HCT116 (cell line): ENCODE data around the gene AKT3. TPM values are rescaled to one million over a fixed set of nuclear protein-coding genes. Genes with fewer than 3 reads are reported as not detected.

ENCODE experiments used
- ATAC-seq: fragments of 200-7000 bp; cut with Tn5 transposase; 2 replicates; pipeline ENCODE4 v1.9.1; 2020; ENCODE audit warnings: mild to moderate bottlenecking, moderate library complexity
- BruUV-seq: library from RNA; stranded (reverse); fragments of 400-500 nt; replicated peaks from 2 replicates; lab custom pipeline; 2021; lab: Mats Ljungman, UMichigan
- CTCF ChIA-PET: fragments of 300-600 bp; sonication (Branson Sonifier 250); formaldehyde crosslinking; loops from one replicate; lab custom pipeline; 2021; ENCODE audit warnings: antibody characterized with exemption; lab: Charles Lee
- POLR2A ChIA-PET: fragments of 300-600, 350-600 bp; sonication (Branson Sonifier 250); formaldehyde crosslinking; loops from one replicate; lab custom pipeline; 2021; ENCODE audit warnings: antibody characterized with exemption; lab: Charles Lee
- RAD21 ChIA-PET, 2 experiments: fragments of 300-600 bp; sonication (Branson Sonifier 250); formaldehyde crosslinking; loops; one replicate each; lab custom pipeline; 2023; ENCODE audit warnings: low total read pairs in 2 of 2; ENCODE audit not compliant: uncharacterized antibody in 2 of 2, unreplicated experiment in 2 of 2, low non-redundant PET in 1 of 2; lab: Charles Lee
- DNase-seq: peaks from one replicate; pipeline ENCODE4 v3.0.0-alpha.2; 2010; ENCODE audit warnings: low read depth, low spot score
- H2AFZ ChIP-seq: fragments of 200-600 bp; shearing (Covaris generic), sonication (generic); 2 replicates; pipeline ENCODE4 v1.6.1; 2017; ENCODE audit warnings: low read depth, mixed run types, mixed read lengths, antibody characterized with exemption, low read length; ENCODE audit not compliant: poor library complexity, severe bottlenecking
- H3K27ac ChIP-seq: 2 replicates; pipeline ENCODE4 v1.5.1; 2012; ENCODE audit warnings: low read depth, low read length
- H3K27me3 ChIP-seq: fragments of 200-600 bp; sonication (generic); 2 replicates; pipeline ENCODE4 v1.6.1; 2016; ENCODE audit warnings: mixed run types, low read length, mixed read lengths; ENCODE audit not compliant: insufficient read depth
- H3K36me3 ChIP-seq, 2 experiments: fragments of 200-500 bp in 1 of 2; fragments of 200-600 bp in 1 of 2; sonication (Bioruptor generic) in 1 of 2; sonication (generic) in 1 of 2; 2 replicates each; pipeline versions ENCODE4 v1.5.1 to v1.6.1; 2014 to 2016; ENCODE audit warnings: low read length in 2 of 2, inconsistent platforms in 1 of 2, mixed read lengths in 1 of 2, mixed run types in 1 of 2; ENCODE audit not compliant: insufficient read depth in 2 of 2, control insufficient read depth in 1 of 2
- H3K4me1 ChIP-seq, 2 experiments: fragments of 200-600 bp in 1 of 2; sonication (generic) in 1 of 2; 2 replicates each; pipeline versions ENCODE4 v1.5.1 to v1.6.1; 2012 to 2017; ENCODE audit warnings: low read length in 2 of 2, inconsistent platforms in 1 of 2, mild to moderate bottlenecking in 1 of 2, mixed read lengths in 1 of 2, mixed run types in 1 of 2, moderate library complexity in 1 of 2; ENCODE audit not compliant: insufficient read depth in 2 of 2, control insufficient read depth in 1 of 2
- H3K4me2 ChIP-seq: fragments of 200-600 bp; sonication (generic); 2 replicates; pipeline ENCODE4 v1.6.1; 2017; ENCODE audit warnings: mixed run types, low read length, mixed read lengths
- H3K4me3 ChIP-seq, 2 experiments: fragments of 200-600 bp in 1 of 2; sonication (generic) in 1 of 2; replicated peaks in 1 of 2; 2 replicates each; pipeline ENCODE4 v1.5.1; 2011 to 2016; ENCODE audit warnings: low read length in 2 of 2, control low read depth in 1 of 2, low read depth in 1 of 2, mild to moderate bottlenecking in 1 of 2, mixed read lengths in 1 of 2, mixed run types in 1 of 2
- H3K79me2 ChIP-seq: fragments of 200-600 bp; sonication (generic); 2 replicates; pipeline ENCODE4 v1.6.1; 2017; ENCODE audit warnings: mild to moderate bottlenecking, mixed run types, low read length, moderate library complexity, mixed read lengths; ENCODE audit not compliant: insufficient read depth
- H3K9ac ChIP-seq: fragments of 200-600 bp; sonication (generic); 2 replicates; pipeline ENCODE4 v1.6.1; 2016; ENCODE audit warnings: low read length, mixed read lengths
- H3K9me2 ChIP-seq: fragments of 200-600 bp; sonication (generic), shearing (Covaris generic); 2 replicates; pipeline ENCODE4 v1.6.1; 2017; ENCODE audit warnings: mixed run types, mild to moderate bottlenecking, moderate library complexity; ENCODE audit not compliant: insufficient read depth
- H3K9me3 ChIP-seq, 2 experiments: fragments of 200-500 bp in 1 of 2; fragments of 200-600 bp in 1 of 2; sonication (Bioruptor generic) in 1 of 2; sonication (generic) in 1 of 2; 2 replicates each; pipeline ENCODE4 v1.6.1; 2014 to 2017; ENCODE audit warnings: low read length in 2 of 2, mixed read lengths in 2 of 2, inconsistent platforms in 1 of 2, low read depth in 1 of 2, mild to moderate bottlenecking in 1 of 2, mixed run types in 1 of 2, moderate library complexity in 1 of 2; ENCODE audit not compliant: control insufficient read depth in 1 of 2, insufficient read depth in 1 of 2
- H4K20me1 ChIP-seq: fragments of 200-600 bp; sonication (generic), shearing (Covaris generic); 2 replicates; pipeline ENCODE4 v1.6.1; 2017; ENCODE audit warnings: mixed run types, mild to moderate bottlenecking, moderate library complexity; ENCODE audit not compliant: insufficient read depth
- ATF3 ChIP-seq: IDR thresholded peaks from 2 replicates; pipeline ENCODE4 v1.6.1; 2012
- CBX3 ChIP-seq: IDR thresholded peaks from 2 replicates; pipeline ENCODE4 v1.6.1; 2012; ENCODE audit warnings: low read depth
- CEBPB ChIP-seq: IDR thresholded peaks from 2 replicates; pipeline ENCODE4 v1.6.1; 2012; ENCODE audit warnings: low read depth
- EGR1 ChIP-seq: IDR thresholded peaks from 2 replicates; pipeline ENCODE4 v1.6.1; 2012; ENCODE audit warnings: low read depth
- ELF1 ChIP-seq: IDR thresholded peaks from 2 replicates; pipeline ENCODE4 v1.6.1; 2012; ENCODE audit warnings: low read depth, borderline replicate concordance
- EZH2 ChIP-seq: fragments of 200-600 bp; sonication (generic); IDR thresholded peaks from 2 replicates; pipeline ENCODE4 v1.6.1; 2017; ENCODE audit warnings: antibody characterized with exemption, mixed run types
- EZH2phosphoT487 ChIP-seq: fragments of 200-600 bp; IDR thresholded peaks from 2 replicates; pipeline ENCODE4 v1.6.1; 2018; ENCODE audit warnings: antibody characterized with exemption, borderline replicate concordance
- FOSL1 ChIP-seq: IDR thresholded peaks from 2 replicates; pipeline ENCODE4 v1.6.1; 2012; ENCODE audit warnings: low read depth
- JUND ChIP-seq: IDR thresholded peaks from 2 replicates; pipeline ENCODE4 v1.6.1; 2012
- POLR2A ChIP-seq: IDR thresholded peaks from 2 replicates; pipeline ENCODE4 v1.7.0; 2011; ENCODE audit warnings: borderline replicate concordance; ENCODE audit not compliant: insufficient read depth, insufficient read length; ENCODE audit errors: extremely low read depth
- POLR2AphosphoS5 ChIP-seq: IDR thresholded peaks from 2 replicates; pipeline ENCODE4 v1.6.1; 2011; ENCODE audit warnings: mild to moderate bottlenecking, low read depth, low read length, moderate library complexity
- RAD21 ChIP-seq: IDR thresholded peaks from 2 replicates; pipeline ENCODE4 v1.6.1; 2012; ENCODE audit warnings: low read depth, mild to moderate bottlenecking
- SIN3A ChIP-seq: IDR thresholded peaks from 2 replicates; pipeline ENCODE4 v1.6.1; 2012; ENCODE audit warnings: low read depth
- TCF7L2 ChIP-seq: IDR thresholded peaks from 2 replicates; pipeline ENCODE4 v1.7.0; 2011; ENCODE audit warnings: borderline replicate concordance, inconsistent platforms; ENCODE audit not compliant: insufficient read depth, insufficient read length; ENCODE audit errors: extremely low read depth
- YY1 ChIP-seq: IDR thresholded peaks from 2 replicates; pipeline ENCODE4 v1.6.1; 2011; ENCODE audit warnings: low read length, low read depth, moderate library complexity, mild to moderate bottlenecking; ENCODE audit not compliant: insufficient replicate concordance; ENCODE audit errors: extremely low read depth
- ZFX ChIP-seq: fragments of 450-650 bp; IDR thresholded peaks from 2 replicates; pipeline ENCODE4 v1.6.1; 2017
- ZNF274 ChIP-seq: fragments of 200-500 bp; sonication (Bioruptor generic); IDR thresholded peaks from 2 replicates; pipeline ENCODE4 v1.6.1; 2014; ENCODE audit warnings: mild to moderate bottlenecking, low read depth, low read length, inconsistent platforms
- intact Hi-C: fragments of 100-400 bp; cut with micrococcal nuclease; formaldehyde crosslinking; loops from 2 replicates; pipeline ENCODE4 v1.10.0; 2022
- total RNA-seq: library from RNA; stranded (reverse); gene quantifications from one replicate; pipeline ENCODE4 v1.2.1, GENCODE V29; 2021; ENCODE audit not compliant: unreplicated experiment
- TF ChIP-seq, protein P1 (sequence below): IDR thresholded peaks from 2 replicates; pipeline ENCODE4 v1.6.1; 2011; ENCODE audit warnings: mild to moderate bottlenecking, low read length, moderate library complexity; ENCODE audit not compliant: insufficient replicate concordance; ENCODE audit errors: extremely low read depth
- TF ChIP-seq, protein P2 (sequence below): IDR thresholded peaks from 2 replicates; pipeline ENCODE4 v1.6.1; 2012
- TF ChIP-seq, protein P3 (sequence below), 3 experiments: fragments of 200-600 bp in 1 of 3; sonication (generic) in 1 of 3; IDR thresholded peaks in 2 of 3; conservative IDR thresholded peaks in 1 of 3; 2 replicates each; pipeline ENCODE4 v1.5.1; 2012 to 2017; ENCODE audit warnings: low read depth in 2 of 3, low read length in 2 of 3, antibody characterized with exemption in 1 of 3, borderline replicate concordance in 1 of 3, control low read depth in 1 of 3, mild to moderate bottlenecking in 1 of 3, mixed read lengths in 1 of 3, mixed run types in 1 of 3, moderate library complexity in 1 of 3; ENCODE audit not compliant: insufficient read depth in 1 of 3

Gene AKT3
- total RNA-seq, 1 experiment from 2014 or later = 0.49 TPM

DNA sequence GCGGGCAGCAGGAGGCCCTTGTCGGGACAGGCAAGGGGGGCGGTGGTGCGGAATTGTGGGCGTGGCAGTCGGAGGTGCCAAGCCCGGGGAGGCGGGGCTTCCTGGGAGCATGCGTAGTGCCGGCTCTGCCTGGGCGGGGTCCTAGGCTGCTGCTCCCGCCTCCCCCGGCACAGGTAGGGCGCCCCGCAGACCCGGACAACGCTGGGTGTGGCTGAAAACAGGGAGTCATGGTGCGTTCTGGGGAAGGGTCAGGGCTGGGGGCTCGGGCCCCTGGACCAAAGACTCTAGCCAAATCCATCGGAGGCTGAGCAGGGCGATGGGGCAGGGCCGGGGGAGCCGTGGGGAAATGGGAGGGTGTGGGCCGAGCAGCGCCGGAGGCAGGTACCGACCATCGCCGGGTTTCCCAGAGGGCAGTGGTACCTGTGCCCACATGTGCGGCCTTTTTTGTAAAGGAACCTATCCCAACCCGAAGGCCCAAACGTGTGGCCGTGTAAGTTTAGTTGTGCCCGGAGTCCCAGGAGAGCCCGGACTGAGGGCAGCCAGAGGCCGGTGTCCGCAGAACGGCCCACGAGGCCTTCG, 362.3 kb downstream of the AKT3 start:
- TSS peak; percentile 49 for BruUV-seq
- RAD21 ChIA-PET = no interaction called here
- POLR2A ChIA-PET = no interaction called here
- TF ChIP-seq POLR2AphosphoS5 = peak; percentile 58; the same call in 1 of the 2 replicates
- TF ChIP-seq, protein P1, sequence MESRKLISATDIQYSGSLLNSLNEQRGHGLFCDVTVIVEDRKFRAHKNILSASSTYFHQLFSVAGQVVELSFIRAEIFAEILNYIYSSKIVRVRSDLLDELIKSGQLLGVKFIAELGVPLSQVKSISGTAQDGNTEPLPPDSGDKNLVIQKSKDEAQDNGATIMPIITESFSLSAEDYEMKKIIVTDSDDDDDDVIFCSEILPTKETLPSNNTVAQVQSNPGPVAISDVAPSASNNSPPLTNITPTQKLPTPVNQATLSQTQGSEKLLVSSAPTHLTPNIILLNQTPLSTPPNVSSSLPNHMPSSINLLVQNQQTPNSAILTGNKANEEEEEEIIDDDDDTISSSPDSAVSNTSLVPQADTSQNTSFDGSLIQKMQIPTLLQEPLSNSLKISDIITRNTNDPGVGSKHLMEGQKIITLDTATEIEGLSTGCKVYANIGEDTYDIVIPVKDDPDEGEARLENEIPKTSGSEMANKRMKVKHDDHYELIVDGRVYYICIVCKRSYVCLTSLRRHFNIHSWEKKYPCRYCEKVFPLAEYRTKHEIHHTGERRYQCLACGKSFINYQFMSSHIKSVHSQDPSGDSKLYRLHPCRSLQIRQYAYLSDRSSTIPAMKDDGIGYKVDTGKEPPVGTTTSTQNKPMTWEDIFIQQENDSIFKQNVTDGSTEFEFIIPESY = no peak
- TF ChIP-seq SIN3A = no peak; the same call in 1 of the 2 replicates
- TF ChIP-seq RAD21 = no peak
- TF ChIP-seq JUND = no peak
- no peak for TF ChIP-seq CEBPB
- TF ChIP-seq YY1 = no peak
- TF ChIP-seq EZH2 = no peak
- TF ChIP-seq ZFX = peak; percentile 62; the same call in 1 of the 2 replicates
- TF ChIP-seq EGR1 = no peak
- TF ChIP-seq FOSL1 = no peak
- TF ChIP-seq, protein P2, sequence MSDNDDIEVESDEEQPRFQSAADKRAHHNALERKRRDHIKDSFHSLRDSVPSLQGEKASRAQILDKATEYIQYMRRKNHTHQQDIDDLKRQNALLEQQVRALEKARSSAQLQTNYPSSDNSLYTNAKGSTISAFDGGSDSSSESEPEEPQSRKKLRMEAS = 0 out of 2 replicates have a peak, but pooled peaks have one; percentile 17
- TF ChIP-seq CBX3 = no peak
- no peak for TF ChIP-seq ATF3
- no peak for TF ChIP-seq EZH2phosphoT487
- no peak for TF ChIP-seq TCF7L2
- TF ChIP-seq POLR2A = no peak
- TF ChIP-seq, protein P3, sequence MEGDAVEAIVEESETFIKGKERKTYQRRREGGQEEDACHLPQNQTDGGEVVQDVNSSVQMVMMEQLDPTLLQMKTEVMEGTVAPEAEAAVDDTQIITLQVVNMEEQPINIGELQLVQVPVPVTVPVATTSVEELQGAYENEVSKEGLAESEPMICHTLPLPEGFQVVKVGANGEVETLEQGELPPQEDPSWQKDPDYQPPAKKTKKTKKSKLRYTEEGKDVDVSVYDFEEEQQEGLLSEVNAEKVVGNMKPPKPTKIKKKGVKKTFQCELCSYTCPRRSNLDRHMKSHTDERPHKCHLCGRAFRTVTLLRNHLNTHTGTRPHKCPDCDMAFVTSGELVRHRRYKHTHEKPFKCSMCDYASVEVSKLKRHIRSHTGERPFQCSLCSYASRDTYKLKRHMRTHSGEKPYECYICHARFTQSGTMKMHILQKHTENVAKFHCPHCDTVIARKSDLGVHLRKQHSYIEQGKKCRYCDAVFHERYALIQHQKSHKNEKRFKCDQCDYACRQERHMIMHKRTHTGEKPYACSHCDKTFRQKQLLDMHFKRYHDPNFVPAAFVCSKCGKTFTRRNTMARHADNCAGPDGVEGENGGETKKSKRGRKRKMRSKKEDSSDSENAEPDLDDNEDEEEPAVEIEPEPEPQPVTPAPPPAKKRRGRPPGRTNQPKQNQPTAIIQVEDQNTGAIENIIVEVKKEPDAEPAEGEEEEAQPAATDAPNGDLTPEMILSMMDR (IDR thresholded peaks at IDR 0.05 in 2 of 3, conservative IDR thresholded peaks at IDR 0.05 in 1 of 3; ENCODE audit: borderline replicate concordance in 1 of 3, insufficient read depth in 1 of 3, low read depth in 2 of 3, low read length in 2 of 3) = no peak
- no peak for TF ChIP-seq ZNF274
- no peak for TF ChIP-seq ELF1

More for the DNA sequence above, 362.3 kb downstream of the AKT3 start:
- H3K27me3 ChIP-seq = no peaks in the 10 kb centered on the region
- H3K4me2 ChIP-seq = peak overlapping the region; percentile 79
- H3K9me2 ChIP-seq = no peaks in the 10 kb centered on the region
- peak; percentile 90 for ATAC-seq
- H3K9ac ChIP-seq = peak overlapping the region; percentile 73
- peaks cover 0 to 2% of the 10 kb centered on the region in 2 experiments; a peak in 1 of 4 replicates for H3K36me3 ChIP-seq
- peaks cover 12% of the 10 kb centered on the region; the same call in 1 of the 2 replicates for H3K79me2 ChIP-seq
- H2AFZ ChIP-seq = peak overlapping the region; percentile 26
- intact Hi-C loops = no loop called here
- H4K20me1 ChIP-seq = no peaks in the 10 kb centered on the region
- CTCF ChIA-PET = no interaction called here
- H3K9me3 ChIP-seq = no peaks in the 10 kb centered on the region
- H3K4me1 ChIP-seq = peaks cover 0 to 17% of the 10 kb centered on the region in 2 experiments; a peak in 2 of 4 replicates
- DNase-seq = peak; percentile 33
- peak overlapping the region; percentile 64 to 66 for H3K4me3 ChIP-seq
- H3K27ac ChIP-seq = peak overlapping the region; percentile 27; the same call in 1 of the 2 replicates
